Nephron progenitor cell (in vitro differentiated cells): ENCODE measurements around the gene PARVG.

Source experiments
- DNase-seq: peaks from one replicate; pipeline ENCODE4 v3.0.0; 2021
- H3K27ac Mint-ChIP-seq: 2 replicates; pipeline ENCODE4 v1.8.0; 2021; ENCODE audit warnings: mild to moderate bottlenecking, moderate library complexity, mixed read lengths
- H3K27me3 Mint-ChIP-seq: 2 replicates; pipeline ENCODE4 v1.8.0; 2021; ENCODE audit warnings: mild to moderate bottlenecking, low read depth, mixed read lengths; ENCODE audit not compliant: poor library complexity
- H3K36me3 Mint-ChIP-seq: 2 replicates; pipeline ENCODE4 v1.8.0; 2021; ENCODE audit warnings: low read depth, mixed read lengths
- H3K4me1 Mint-ChIP-seq: 2 replicates; pipeline ENCODE4 v1.8.0; 2021; ENCODE audit warnings: mixed read lengths
- H3K4me3 Mint-ChIP-seq: 2 replicates; pipeline ENCODE4 v1.8.0; 2021; ENCODE audit warnings: mild to moderate bottlenecking, moderate library complexity, mixed read lengths
- H3K9me3 Mint-ChIP-seq: 2 replicates; pipeline ENCODE4 v1.8.0; 2021; ENCODE audit warnings: mild to moderate bottlenecking, moderate library complexity, mixed read lengths
- TF ChIP-seq, protein P1 (sequence below): fragments of 200-600 bp; sonication (generic); IDR thresholded peaks from 2 replicates; pipeline ENCODE4 v1.5.0; 2021; ENCODE audit warnings: antibody characterized with exemption

The PARVG gene

GRCh38 chr22:44215287-44215686 lies 34.6 kb downstream of the PARVG start:
- DNase-seq: no peak
- H3K36me3 Mint-ChIP-seq: no peaks in the 10 kb centered on the region
- TF ChIP-seq, protein P1, sequence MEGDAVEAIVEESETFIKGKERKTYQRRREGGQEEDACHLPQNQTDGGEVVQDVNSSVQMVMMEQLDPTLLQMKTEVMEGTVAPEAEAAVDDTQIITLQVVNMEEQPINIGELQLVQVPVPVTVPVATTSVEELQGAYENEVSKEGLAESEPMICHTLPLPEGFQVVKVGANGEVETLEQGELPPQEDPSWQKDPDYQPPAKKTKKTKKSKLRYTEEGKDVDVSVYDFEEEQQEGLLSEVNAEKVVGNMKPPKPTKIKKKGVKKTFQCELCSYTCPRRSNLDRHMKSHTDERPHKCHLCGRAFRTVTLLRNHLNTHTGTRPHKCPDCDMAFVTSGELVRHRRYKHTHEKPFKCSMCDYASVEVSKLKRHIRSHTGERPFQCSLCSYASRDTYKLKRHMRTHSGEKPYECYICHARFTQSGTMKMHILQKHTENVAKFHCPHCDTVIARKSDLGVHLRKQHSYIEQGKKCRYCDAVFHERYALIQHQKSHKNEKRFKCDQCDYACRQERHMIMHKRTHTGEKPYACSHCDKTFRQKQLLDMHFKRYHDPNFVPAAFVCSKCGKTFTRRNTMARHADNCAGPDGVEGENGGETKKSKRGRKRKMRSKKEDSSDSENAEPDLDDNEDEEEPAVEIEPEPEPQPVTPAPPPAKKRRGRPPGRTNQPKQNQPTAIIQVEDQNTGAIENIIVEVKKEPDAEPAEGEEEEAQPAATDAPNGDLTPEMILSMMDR: no peak
- H3K4me3 Mint-ChIP-seq: no peak overlapping the region
- peaks cover 9% of the 10 kb centered on the region for H3K9me3 Mint-ChIP-seq
- H3K27ac Mint-ChIP-seq: no peak overlapping the region
- H3K4me1 Mint-ChIP-seq: peaks cover 27% of the 10 kb centered on the region
- H3K27me3 Mint-ChIP-seq: peaks cover 5% of the 10 kb centered on the region

GRCh38 chr22:44217346-44217745 lies 36.6 kb downstream of the PARVG start:
- no peaks in the 10 kb centered on the region for H3K36me3 Mint-ChIP-seq
- no peak for DNase-seq
- H3K27me3 Mint-ChIP-seq: peaks cover 8% of the 10 kb centered on the region
- H3K27ac Mint-ChIP-seq: no peak overlapping the region
- peaks cover 12% of the 10 kb centered on the region for H3K4me1 Mint-ChIP-seq
- peaks cover 11% of the 10 kb centered on the region for H3K9me3 Mint-ChIP-seq
- TF ChIP-seq, protein P1: no peak
- no peak overlapping the region for H3K4me3 Mint-ChIP-seq

- H3K4me3 Mint-ChIP-seq: no peak overlapping the region
- DNase-seq: no peak
- H3K27ac Mint-ChIP-seq: no peak overlapping the region
- peaks cover 10% of the 10 kb centered on the region for H3K27me3 Mint-ChIP-seq
- TF ChIP-seq, protein P1: no peak
- H3K9me3 Mint-ChIP-seq: peaks cover 11% of the 10 kb centered on the region
- H3K4me1 Mint-ChIP-seq: peaks cover 9% of the 10 kb centered on the region
- H3K36me3 Mint-ChIP-seq: no peaks in the 10 kb centered on the region
These were observed 37.3 kb downstream of the PARVG start for GRCh38 chr22:44218071-44218470.

DNA sequence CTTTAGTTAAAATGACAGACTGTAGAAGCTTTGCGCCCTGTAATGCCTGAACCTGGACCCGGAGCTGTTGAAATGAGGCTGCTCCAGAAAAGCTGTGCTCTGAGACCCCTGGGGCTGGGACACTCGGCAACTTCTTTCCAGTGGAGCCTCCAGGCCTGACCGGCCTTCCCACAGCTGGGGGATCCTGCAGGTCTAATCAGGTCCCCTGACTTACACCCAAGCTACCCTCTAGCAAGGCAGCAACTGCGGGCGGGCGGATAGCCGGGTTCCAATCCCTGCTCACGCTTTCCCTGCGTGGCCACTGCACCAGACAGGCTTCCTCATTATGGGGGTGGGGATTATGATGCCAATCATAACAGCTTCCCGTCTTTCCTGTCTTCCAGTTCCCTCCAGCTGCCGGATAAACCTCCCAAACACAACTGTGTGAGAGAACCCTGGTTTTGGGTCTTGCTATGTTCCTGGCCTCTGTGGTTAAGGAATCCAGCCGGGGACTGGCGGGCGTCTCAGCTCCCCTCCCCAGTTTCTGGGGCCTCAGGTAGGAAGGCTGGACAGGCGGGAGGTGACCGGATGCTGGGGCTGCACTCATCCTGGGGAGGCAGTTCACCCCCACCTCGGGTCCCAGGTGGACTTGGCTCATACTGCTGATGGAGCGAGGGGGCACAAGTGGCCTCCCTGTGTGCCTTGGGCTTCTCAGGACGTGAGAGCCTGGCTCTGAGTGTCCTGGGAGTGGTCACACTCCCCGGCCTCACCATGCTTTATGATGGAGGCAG lies 38.6 kb downstream of the PARVG start:
- Mint-ChIP-seq H3K36me3 (no peaks in the 10 kb centered on the region), H3K4me3 (no peak overlapping the region), H3K9me3 (peaks cover 11% of the 10 kb centered on the region), H3K4me1 (peaks cover 16% of the 10 kb centered on the region), H3K27ac (no peak overlapping the region), H3K27me3 (peaks cover 17% of the 10 kb centered on the region)
- no peak for DNase-seq
- TF ChIP-seq, protein P1: no peak

DNA sequence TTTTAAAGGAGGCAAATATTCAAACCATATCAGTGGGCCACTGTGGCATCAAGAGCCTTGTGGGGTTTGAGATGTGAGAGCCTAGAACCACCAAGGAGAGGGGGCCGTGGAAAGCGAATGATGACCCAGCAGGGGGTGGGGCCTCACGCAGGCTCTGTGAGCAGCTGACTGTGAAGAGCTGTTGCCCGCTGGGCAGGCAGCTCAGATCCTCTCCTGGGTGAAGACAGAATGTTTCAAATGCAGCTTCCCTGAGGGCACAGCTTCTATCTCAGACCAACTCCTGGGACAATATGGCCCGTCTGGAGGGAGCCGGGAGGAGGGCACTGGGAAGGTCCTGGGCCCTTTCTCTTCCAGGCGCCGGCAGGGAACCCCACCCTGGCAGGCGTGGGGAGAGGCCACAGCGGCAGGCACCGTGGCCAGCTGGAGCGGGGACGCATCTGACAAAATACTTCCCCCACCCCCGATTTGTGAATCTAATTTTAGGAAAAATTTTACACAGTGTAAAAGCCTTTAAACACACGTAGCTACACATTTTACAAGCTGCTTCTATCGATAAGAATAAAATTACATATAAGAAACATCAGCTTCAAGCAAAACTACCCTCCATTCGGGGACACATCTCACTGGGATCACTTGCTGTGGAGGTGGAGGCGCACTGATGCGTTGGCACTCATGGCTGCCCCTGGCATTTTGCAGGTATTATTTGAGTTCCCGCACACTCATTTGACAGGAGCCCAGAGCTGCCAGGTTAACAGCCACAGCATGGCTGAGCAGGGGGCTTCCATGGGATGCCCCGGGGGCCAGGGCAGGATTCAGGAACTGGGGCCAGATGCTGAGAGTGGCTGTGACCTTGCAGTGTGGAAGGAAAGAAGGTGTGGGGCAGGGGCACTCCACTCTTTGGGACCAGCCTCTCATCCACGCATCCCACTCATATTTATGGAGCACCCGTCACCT lies 40.3 kb downstream of the PARVG start:
- Mint-ChIP-seq H3K9me3 (peaks cover 11% of the 10 kb centered on the region), H3K4me1 (peaks cover 16% of the 10 kb centered on the region), H3K36me3 (no peaks in the 10 kb centered on the region), H3K27ac (no peak overlapping the region), H3K4me3 (no peak overlapping the region), H3K27me3 (peaks cover 25% of the 10 kb centered on the region)
- TF ChIP-seq, protein P1: no peak
- no peak for DNase-seq
